Anterior cingulate cortex (tissue), 58 donors: ENCODE measurements around the gene TRPM3.

ENCODE experiments used
- DNase-seq, 58 donors: peaks; one replicate each; lab custom pipeline; 2025; lab: John Stamatoyannopoulos, UW

The TRPM3 gene

GRCh38 chr9:70902692-70903131 lies 218.7 kb downstream of the TRPM3 start:
- peak in 4 of 58 donors; percentile 1 to 10 (median 5) for DNase-seq

- no peak for DNase-seq
These were observed 219.2 kb downstream of the TRPM3 start for GRCh38 chr9:70902171-70902570.

GRCh38 chr9:70901746-70902145 lies 219.7 kb downstream of the TRPM3 start:
- no peak for DNase-seq

DNA sequence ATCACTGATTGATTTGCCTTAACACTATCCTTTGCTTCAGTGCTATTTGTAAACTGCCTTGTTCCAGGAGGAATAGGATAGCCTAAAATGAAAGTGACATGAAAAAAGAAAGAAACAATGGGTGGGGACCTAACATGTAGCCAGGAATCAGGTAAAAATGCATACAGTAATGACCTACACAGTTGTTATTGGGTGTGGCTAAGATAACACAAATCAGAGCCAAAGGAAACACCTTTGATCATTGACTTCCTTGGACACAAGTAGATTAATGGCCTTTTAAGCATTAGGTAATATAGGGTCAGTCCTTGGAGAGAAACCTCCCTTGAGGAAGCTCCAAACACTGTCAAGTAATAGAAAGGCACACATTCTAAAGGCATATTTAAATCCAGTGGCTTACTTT lies 220.4 kb downstream of the TRPM3 start:
- DNase-seq = no peak

GRCh38 chr9:70893580-70894122 lies 227.8 kb downstream of the TRPM3 start:
- no peak for DNase-seq

- DNase-seq = no peak
These were observed 232.9 kb downstream of the TRPM3 start for GRCh38 chr9:70888471-70888870.

DNA sequence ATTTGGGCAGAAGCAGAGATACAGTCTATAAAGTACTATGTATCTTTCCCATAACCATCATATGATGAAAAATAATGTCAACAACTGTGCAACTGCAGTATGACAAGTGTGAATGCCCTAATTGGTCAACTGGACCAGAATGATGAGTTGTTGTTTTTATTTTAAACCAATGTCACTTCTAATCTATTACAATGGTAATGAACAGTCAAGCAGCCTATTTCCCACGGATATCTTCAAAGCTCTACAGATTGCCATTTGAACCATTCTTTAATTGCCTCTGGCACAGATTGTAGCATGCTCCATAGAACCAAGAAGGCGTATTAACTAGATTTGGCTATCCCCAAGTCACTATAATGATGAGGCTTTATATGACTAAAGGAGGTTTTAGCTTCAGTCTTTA lies 233.6 kb downstream of the TRPM3 start:
- no peak for DNase-seq

GRCh38 chr9:70883963-70884793 lies 237.2 kb downstream of the TRPM3 start:
- DNase-seq = no peak

- no peak for DNase-seq
These were observed 238.4 kb downstream of the TRPM3 start for GRCh38 chr9:70883056-70883455.

DNA sequence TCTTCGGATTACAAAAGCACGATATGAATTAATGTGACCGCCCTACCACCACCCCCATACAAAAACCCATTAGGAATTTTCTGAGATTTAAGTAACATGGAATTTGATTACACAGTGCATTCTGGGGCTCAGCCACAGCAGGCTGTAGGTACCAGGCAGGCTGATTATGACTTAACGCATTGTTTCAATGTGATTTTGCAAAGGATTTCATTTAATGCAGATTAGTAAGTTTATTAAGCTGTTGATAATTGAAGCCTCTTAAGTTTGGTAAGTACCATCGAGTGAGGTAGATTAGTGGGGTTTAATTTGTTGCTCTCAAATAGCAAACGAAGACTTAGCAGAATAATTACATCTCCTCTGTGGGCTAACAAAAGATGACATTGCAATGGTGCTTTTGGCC lies 240.1 kb downstream of the TRPM3 start:
- DNase-seq = no peak

GRCh38 chr9:70880535-70880934 lies 240.9 kb downstream of the TRPM3 start:
- no peak for DNase-seq

DNA sequence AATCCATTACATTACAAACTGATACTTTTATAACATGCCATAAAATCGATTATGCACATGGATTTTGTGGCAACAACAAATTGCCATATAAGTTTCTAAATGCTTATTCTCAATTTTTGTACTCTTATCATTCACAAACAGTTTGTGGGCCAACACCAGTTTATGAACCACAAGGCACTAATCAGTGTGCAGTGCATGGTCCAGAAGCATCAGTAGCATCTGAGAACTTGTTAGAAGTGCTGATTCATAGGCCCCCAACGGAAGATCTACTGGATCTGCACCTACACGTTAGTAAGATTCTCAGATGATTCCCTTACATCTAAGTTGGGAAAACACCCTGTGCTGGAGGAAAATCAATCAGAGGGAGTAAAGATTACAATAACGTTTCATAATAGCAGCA lies 242.8 kb downstream of the TRPM3 start:
- no peak for DNase-seq

GRCh38 chr9:70874451-70874850 lies 247.0 kb downstream of the TRPM3 start:
- no peak for DNase-seq

- DNase-seq = no peak
These were observed 247.9 kb downstream of the TRPM3 start for GRCh38 chr9:70873506-70873905.

DNA sequence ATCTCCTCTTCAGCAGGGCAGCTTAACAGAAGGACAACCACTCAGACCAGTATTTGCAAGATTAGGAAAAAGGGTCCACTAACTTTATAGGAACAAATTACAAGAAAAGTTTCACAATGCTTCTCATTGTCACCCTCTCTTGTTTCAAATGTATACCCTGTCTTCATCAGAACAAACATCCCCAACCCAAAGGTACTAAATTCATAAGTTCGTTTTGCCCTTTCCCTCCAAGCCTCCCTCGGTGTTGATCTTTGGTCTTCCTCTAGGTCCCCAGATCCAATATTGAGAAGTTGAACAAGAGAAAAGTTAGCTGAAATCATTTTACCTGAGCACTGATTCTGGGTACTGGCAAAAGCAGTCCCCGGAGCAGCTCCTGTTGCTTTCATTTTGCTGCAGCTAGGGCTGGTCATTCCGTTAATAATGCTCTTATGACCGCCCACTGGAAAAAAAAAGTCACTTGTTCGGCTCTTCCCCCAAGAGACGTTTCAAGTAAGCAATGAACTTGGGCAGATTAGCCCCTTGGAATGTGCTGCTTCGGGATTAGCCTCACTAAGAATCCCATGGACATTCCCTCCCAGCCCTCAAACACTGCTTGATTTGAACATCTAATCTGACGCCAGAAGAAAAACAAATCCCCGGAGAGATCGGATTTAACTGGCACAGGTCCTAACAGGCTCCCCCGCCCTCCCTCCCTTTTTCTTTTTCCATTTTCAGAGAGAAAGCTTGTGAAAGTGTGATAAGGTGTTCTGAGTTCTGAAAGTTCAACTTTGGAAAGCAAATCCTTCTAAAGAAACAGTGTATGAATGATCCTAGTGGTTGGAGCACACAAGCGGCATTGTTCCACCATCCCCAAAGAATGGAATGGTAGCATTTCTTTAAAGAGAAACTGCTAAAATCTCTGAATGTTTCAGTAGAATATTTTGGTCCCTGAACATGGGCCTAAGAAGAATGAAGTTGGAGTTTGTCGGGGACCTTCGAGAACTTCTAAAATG lies 252.5 kb downstream of the TRPM3 start:
- DNase-seq = peak in 2 of 58 donors; percentile 9 to 15

DNA sequence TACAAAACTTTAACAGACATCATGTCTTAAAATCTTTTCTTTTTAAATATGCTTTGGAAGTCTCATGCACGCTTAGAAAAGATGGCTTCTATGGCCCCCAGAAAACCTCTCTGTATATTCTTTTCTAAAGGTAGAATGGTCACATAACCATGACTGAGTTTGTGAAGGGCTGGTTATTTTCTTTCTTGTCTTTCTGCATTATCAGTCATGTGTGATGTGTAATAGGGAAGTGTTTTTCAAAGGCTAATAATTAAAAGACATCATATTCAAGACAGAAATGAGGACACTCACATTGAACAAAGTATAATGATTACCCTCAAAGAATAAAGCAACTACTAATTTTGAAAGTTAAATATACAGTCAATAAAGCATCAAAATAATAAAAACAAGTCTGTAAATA lies 253.4 kb downstream of the TRPM3 start:
- DNase-seq = no peak

- no peak for DNase-seq
These were observed 255.9 kb downstream of the TRPM3 start for GRCh38 chr9:70865471-70865870.

- no peak for DNase-seq
These were observed 259.6 kb downstream of the TRPM3 start for GRCh38 chr9:70861797-70862196.

DNA sequence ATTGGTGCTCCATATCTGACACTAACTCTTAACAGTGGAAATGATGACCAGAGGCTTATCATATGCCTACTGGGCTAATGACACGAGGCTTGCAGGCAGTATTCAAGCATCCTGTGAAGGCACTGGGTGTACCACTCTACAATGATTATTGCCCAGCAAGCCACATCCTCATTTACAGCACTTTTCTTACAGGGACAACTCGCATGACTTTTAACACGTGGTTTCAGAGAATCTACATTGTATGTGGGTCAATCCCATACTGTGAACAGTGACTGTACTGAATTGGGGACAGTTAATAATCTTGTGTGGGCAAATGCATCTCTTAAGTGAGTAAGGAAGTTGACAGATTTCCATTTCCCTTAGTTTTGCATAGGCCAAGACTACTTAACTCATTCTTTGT lies 260.0 kb downstream of the TRPM3 start:
- no peak for DNase-seq

GRCh38 chr9:70859694-70860093 lies 261.7 kb downstream of the TRPM3 start:
- DNase-seq = no peak

DNA sequence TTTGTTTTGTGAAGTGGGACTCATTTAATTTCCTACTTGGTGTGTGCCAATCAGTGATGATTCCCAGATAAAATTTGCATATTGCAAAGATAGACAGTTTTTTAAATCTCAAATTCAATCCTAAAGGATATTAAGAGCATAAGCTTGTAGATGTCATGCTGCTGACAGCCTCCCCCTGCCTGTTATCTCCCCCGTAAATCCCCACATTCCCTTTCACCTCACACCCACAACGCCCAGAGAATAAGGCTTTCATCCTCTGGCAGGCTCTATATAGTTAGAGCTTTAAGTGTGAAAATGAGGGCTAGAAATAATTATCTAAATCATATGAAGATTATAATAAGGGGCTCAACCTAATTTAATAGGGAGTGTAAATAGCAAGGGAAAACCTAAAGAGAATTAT lies 265.0 kb downstream of the TRPM3 start:
- no peak for DNase-seq
